ENCODE results near the gene G6PD. TPM values are rescaled to one million over a fixed set of nuclear protein-coding genes. Genes with fewer than 3 reads are reported as not detected.
"Not testable (repeated sequence)": the region's sequence is repeated elsewhere in the genome, so short reads cannot be mapped to it uniquely, and the experiment has no call there.

Gene G6PD
- total RNA-seq, result 15.0 TPM
- long read RNA-seq, partial matches to known transcripts, result 0 of 2 reads
- long read RNA-seq, other reads (novel, unspliced or antisense), result 0 of 2 reads

DNA sequence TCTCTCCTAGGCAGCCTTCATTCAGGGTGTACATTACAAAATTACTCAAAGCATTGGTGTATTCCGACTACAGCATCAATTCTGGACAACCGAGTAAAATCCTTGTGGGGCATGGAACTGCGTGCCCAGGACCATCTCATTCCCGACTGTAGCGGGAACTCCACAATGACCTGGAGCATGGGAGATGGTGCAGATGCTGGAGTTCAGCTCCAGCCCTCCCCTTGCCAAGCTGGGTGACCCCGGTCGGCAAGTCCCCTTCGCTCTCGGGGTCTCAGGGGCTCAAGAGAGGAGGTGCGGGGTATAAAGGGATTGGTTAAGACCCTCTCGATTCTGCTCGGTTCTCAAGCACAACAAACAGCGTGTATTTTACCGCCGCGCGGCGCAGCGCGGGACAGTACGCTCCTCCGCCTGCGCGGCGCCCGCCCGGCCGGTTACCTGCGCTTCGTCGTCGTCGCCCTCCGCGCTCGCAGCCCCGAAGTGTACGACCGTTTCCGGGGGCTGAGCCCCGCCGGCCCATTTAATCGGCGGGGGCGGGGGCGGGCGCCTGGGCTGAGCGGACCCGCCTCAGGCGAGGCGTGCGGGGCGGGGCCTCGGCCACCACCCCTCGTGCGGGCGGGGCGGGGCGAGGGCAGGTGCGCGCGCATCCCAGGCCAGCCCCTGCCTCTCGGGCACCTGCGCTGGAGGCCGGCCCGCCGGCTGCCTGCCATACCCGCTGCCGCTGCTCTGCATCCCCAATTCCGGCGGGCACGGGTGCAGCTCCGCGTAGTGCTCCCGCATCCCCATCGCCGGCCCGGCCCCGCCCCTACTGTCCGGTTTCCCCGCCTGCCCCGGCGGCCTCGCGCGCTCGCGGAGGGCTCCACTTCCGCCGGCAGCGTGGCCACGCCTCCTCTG, at the start of gene G6PD:
TSS of gene G6PD (minus strand) at position 493 of the 891 bp plus-strand sequence. CDS start 691 bp downstream, outside the sequence.
- DNase-seq (ENCODE audit: missing footprints), result no peak
- intact Hi-C loops (cut with DNase I), result no loop called here
- peak; percentile 84 for ATAC-seq

DNA sequence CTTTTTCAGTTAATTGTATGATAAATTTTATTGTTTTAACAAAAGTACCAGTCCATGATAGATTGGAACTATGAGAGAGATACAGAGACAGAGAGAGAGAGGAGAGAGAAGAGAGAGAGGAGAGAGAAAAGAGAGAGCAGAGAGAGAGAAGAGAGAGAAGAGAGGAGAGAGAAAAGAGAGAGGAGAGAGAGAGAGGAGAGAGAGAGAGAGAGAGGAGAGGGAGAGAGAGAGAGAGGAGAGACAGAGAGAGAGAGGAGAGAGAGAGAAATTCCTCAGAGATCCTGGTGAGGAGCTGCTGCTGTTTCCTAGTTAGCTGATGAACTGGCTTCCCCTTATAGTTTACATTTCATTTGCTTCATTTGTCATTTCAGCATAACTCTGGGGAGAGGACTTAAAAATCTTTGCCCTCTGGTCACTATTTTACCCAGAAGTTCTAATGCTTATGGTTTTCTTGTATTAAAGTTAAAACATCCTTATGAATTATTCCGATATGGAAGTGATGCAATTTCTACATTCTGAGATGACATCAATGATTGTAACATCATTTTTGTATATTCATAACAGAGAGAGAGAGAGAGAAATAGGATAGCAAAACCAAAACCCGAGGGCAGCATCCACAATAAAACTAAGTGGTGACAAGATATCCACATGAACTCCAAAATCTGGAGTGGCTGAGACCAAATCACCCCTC, 49.1 kb upstream of the G6PD start:
- no peak for ATAC-seq
- DNase-seq (ENCODE audit: missing footprints), result no peak
- intact Hi-C loops (cut with DNase I), result no loop called here

DNA sequence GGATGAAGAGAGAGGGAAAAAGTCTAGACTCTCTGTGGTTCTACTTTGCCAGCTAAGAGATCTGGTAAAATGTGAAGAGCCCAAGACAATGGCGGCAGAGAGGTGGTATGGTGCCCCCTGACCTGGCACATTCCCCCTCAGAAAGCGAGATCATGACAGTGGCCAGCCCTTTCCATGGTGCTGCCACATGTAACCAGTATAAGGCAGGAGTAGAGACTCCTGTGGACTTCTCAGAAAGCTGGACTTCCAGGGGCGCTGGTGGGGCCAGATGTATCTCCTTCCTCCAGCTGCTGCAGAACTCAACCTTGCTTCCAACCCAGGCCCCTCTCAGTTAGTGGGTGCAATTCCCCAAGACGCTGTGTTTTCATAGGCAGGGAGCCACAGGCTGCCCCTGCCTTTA, 47.8 kb upstream of the G6PD start:
- DNase-seq (ENCODE audit: missing footprints), result no peak
- no peak for ATAC-seq
- intact Hi-C loops (cut with DNase I), result no loop called here

DNA sequence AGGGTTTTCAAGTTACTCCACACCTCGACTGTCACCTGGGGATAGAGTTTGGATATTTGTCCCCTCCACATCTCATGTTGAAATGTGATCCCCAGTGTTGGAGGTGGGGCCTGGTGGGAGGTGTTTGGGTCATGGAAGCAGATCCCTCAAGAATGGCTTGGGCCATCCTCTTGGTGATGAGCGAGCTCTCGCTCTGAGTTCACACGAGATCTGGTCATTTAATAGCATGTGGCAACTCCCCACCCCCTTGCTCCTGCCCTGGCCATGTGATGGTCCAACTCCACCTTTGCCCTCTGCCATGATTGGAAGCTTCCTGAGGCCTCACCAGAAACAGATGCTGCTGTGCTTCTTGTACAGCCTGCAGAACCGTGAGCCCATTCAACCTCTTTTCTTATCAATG, 46.6 kb upstream of the G6PD start:
- intact Hi-C loops (cut with DNase I), result no loop called here
- ATAC-seq (no peak), DNase-seq (ENCODE audit: missing footprints) (no peak)

DNA sequence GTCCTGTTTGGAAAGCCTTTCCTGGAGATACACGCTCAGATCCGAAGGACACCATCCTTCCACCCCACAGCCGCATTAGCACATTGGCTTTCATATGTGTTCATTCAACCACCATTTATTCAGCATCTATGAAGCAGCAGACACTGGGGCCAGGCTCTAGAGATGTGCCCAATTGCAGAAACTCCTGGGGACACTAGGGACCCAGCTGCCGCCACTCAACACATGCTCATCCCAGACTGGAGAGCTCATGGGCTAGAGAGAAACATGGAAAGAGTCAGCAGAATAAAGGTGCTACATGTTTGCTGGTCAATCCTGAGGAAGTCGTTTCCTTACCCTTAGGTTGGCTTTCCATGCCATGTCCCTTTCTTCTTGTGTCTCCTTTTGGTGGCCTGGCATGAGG, 45.9 kb upstream of the G6PD start:
- DNase-seq (ENCODE audit: missing footprints) (no peak), ATAC-seq (no peak)
- intact Hi-C loops (cut with DNase I), result no loop called here

DNA sequence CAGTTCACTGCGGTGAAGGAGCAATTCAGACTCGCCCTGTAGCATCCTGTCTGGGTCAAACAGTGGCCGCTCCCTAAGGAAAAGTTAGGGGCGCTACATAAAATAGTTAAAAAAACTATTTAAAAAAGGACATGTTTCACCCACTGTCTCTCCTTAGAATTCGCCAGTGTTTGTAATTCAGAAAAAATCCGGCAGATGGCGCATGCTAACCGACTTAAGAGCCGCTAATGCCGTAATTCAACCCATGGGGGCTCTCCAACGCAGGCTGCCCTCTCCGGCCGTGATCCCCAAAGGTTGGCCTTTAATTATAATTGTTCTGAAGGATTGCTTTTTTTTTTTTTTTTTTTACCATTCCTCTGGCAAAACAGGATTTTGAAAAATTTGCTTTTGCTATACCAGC, 43.8 kb upstream of the G6PD start:
- DNase-seq (ENCODE audit: missing footprints); intact Hi-C loops (cut with DNase I); ATAC-seq: not testable (repeated sequence)

DNA sequence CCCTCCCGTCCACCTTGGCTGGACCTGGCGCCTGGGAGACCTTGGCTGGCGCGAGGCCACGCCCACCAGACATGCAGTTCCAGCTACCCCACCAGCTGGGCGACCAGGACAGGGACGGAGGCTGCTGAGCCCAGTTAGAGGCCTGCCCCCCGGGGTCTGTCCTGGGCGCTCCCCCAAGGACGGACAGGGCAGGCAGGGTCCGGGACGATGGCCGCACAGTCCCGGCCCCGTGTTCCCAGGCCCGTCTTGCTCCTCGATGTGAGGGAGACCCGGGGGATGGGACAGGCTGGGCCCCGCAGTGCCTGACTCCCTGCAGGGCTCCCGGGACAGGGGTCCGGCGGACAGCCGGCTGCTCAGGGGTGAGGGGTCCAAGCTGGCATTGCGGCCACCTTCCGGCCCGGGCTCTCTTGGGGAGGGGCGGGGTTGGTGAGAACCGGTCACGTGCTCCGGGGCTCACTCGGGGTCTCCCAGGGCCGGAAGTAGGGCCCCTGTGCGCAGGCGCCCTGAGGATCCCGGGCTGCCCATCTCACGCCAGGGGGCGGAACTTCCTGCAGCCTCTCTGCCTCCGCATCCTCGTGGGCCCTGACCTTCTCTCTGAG, 38.0 kb upstream of the G6PD start, which contains the start of gene CTAG1A:
TSS of gene CTAG1A (plus strand) at position 549 of the 599 bp plus-strand sequence. CDS start 74 bp downstream, outside the sequence.
- DNase-seq (ENCODE audit: missing footprints); ATAC-seq; intact Hi-C loops (cut with DNase I): not testable (repeated sequence)

DNA sequence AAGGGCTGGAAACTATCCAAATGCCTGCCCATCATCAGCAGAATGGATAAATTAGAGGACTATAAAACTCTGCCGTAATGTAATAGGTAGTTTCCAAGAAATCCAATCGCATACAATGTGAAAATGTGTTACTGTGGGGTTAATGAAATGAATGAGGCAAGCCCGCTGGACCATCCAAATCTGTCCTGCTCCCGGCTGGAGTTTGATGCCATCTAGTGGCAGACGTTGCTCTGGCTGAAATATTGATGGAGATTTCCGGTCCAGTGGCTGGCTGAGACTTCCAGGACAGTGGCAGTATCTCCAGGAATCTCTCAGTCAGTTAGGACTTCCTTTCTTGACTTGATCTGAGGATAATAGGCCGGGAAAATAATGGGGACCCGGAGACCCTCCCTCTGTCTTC, 36.3 kb upstream of the G6PD start:
- DNase-seq (ENCODE audit: missing footprints); intact Hi-C loops (cut with DNase I): not testable (repeated sequence)
- peak; percentile 54 for ATAC-seq

DNA sequence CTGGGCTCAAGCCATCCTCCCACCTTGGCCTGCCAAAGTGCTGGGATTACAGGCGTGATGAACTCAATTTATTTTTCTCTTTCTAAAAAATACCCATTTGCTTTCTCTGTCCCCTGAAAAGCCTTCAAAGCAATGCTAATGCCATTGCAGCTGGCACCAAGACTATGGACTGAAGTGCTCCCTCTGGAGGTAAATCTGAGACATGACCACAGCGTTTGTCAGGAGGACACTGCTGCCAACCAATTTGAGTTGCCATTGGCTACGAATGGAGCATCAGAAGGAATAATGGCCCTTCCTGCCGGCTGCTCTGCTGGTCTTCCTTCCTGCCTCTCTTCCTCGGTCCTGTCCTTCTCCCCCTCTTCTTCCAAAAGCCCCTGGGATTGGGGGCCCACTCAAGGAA, 28.4 kb upstream of the G6PD start:
- intact Hi-C loops (cut with DNase I); ATAC-seq; DNase-seq (ENCODE audit: missing footprints): not testable (repeated sequence)

DNA sequence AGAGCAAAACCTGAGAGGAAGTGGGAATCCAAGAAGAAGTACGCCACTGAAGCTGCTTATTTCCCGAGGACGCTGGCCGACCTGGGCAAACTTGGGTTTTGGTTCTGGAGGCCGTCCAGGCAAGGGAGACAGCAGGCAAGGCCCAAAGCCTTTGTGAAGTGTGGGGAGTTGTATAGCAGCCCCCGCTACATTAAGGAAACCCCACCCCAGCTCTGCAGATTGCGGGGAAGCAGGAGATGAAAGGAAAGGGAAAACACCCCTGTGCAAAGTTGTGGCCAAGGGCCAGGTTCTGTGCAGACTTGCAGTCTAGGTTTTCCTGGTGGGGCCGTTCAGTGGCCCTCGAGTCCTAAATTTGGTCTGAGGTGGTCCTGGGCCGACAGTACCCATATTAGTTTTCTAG, 26.4 kb upstream of the G6PD start:
- ATAC-seq; intact Hi-C loops (cut with DNase I): not testable (repeated sequence)

DNA sequence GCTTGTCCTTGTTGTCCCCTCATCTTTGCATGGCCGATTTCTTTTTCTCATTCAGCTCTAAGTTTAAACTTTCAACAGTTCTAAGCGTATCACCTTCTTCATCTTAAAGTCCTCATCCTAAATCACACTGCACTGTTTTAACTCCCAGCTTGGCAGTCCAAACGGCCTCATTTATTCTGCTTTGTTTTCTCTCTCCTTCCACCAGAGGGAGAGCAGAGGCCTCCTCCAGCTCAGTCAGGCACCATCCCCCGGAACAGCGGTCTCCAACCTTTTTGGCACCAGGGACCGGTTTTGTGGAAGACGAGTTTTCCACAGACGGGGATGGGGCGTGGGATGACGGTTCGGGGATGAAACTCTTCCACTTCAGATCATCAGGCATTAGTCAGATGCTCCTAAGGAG, 23.7 kb upstream of the G6PD start:
- DNase-seq (ENCODE audit: missing footprints); intact Hi-C loops (cut with DNase I); ATAC-seq: not testable (repeated sequence)

More for the DNA sequence above, 26.4 kb upstream of the G6PD start:
- not testable (repeated sequence) for DNase-seq (ENCODE audit: missing footprints)

DNA sequence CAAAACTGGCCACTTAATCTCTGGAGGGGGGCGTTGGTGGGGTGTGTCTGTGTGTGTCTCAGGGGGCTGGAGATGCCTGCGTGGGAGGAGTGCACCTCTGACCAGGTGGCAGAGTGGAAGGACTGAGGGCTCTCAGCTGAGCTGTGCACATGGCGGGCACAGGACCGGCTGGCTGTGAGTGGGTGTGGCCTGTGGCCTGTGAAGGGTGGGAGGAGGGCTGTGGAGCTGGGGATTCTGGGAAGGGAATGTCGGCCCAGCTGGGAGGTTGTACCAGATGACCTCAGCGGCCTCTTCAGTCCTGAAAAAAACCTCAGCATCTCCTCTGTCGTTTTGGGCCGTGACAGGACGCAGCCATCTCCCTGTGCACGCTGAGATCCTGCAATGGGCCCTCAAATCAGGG, 15.6 kb upstream of the G6PD start:
- intact Hi-C loops (cut with DNase I); DNase-seq (ENCODE audit: missing footprints): not testable (repeated sequence)
- peak; percentile 92 for ATAC-seq

DNA sequence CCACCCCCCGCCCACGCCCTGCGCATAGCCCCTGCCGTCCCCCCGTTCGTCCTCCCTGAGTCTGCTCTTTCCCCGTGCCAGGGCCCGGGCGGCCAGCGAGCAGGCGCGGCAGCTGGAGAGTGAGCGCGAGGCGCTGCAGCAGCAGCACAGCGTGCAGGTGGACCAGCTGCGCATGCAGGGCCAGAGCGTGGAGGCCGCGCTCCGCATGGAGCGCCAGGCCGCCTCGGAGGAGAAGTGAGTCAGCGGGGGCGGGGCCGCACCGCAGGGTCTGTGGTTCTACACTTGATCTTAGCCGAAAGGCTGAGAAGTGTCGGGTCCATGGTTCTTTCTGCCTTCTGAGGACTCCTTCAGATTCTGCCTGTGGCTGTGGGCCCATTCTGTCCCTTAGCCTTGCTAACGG, 13.7 kb upstream of the G6PD start:
- intact Hi-C loops (cut with DNase I); ATAC-seq; DNase-seq (ENCODE audit: missing footprints): not testable (repeated sequence)

DNA sequence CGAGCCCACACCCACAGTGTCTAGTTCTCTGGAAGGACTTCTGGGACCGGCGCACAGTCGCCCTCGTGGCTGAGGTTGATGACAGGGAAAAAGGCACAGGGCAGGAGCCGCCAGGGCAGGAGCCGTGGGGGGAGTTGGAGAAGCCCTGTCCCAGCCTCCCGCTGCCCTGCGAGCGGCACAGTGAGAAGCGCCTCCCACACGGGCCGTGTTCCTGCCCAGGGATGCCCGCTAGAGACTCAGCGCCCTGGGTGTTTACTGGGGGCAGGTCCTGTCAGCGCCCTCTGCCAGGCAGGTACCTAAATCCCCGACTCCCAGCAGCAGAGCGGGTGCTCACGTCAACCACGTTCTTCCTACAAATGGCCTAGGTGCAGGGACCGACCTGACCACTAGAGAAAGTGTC, 12.2 kb upstream of the G6PD start:
- DNase-seq (ENCODE audit: missing footprints); ATAC-seq; intact Hi-C loops (cut with DNase I): not testable (repeated sequence)

DNA sequence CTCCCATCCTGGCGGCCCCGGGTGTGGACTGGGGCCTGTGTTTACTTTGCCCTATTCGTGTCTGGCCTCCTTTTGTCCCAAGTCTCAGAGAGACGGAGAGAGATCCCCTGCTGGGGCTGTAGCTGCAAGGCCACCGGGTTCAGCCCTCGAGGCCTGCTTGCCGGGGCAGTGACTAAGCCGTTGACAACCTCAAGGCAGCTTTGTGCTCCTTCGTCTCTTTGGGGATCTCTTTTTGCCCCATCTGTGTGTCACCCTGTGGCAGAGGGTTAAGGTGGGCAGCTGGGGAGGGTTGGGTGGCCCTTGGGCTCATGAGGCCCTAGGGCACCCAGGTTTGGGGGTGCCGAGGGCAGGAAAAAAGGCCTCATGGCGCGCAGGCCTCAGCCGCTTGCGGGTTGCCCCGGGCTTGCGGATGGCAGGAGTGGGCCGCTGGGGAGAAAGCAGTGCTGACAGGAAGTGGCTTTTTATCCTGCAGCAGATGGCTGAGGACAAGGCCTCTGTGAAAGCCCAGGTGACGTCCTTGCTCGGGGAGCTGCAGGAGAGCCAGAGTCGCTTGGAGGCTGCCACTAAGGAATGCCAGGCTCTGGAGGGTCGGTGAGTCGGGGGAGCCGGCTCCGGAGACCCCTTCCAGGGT, 11.5 kb upstream of the G6PD start:
- ATAC-seq; DNase-seq (ENCODE audit: missing footprints); intact Hi-C loops (cut with DNase I): not testable (repeated sequence)

DNA sequence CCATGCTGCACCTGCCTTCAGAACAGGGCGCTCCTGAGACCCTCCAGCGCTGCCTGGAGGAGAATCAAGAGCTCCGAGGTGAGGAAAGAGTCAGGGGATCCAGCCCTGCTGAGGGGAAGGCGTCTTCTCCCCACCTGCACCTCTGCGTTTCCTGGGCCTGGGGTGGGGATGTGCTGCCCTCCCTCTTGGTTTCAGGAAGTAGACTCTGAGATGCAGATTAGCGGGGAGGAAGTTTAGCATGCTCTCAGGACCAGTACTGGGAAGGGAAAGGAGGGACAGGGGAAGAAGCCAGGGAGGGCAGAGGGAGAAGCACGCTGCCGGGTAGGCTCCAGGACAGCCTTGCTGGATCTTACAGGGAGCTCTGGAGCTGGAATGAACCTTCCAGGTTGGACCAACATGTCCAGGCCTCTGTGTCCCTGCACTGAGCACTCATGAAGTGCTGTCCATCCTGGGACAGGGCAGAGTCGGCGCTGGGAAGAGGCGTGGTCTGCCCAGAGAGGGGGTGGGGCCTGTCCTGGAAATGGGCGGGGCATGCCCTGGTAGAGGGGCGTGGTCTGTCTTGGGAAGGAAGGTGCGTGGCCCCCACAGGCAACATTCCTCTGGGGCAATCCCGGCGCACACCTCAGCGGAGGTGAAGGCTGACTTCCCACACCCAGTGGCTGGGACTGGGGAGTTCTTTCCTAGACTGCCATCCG, 5.6 kb upstream of the G6PD start:
- intact Hi-C loops (cut with DNase I); ATAC-seq; DNase-seq (ENCODE audit: missing footprints): not testable (repeated sequence)

DNA sequence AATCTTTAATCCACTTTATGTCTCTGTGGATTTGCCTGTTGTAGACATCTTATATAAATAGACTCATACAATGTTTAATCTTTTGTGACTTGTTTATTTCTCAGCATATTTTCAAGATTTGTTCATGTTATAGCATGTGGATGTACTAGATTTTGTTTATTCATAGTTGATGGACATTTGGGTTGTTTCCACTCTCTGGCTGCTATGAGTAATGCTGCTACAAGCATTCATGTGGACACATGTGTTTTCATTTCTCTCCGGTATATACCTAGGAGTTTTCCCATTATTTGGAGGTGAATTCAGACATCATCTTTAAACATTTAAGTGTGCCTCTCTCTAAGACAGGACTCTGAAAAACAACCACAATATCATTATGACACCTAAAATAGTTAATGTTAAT, 3.1 kb upstream of the G6PD start:
- DNase-seq (ENCODE audit: missing footprints) (no peak), ATAC-seq (no peak)
- intact Hi-C loops (cut with DNase I), result no loop called here

DNA sequence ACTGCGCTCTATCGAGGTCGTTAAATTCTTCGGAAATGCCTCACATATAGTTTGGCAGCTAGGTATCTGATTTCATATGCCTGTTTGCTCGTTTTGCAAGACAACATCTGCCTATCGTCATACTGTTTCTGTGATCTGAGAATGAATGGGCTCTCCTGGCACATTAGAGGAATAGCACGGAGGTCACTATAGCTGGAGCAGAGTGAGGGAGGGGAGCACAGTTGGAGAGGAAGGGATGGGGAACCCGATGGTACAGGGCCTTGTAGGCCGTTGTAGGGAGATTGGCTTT, 1.3 kb upstream of the G6PD start:
- intact Hi-C loops (cut with DNase I), result no loop called here
- no peak for DNase-seq (ENCODE audit: missing footprints)
- no peak for ATAC-seq

All from Right ventricle myocardium inferior (tissue), 1 donor.